HG02623 (cell line): ENCODE data around the gene ODF2L.

Experiments
- ATAC-seq: cut with Tn5 transposase; IDR thresholded peaks from one replicate; pipeline ENCODE4 v1.9.1; 2021; ENCODE audit warnings: moderate library complexity; ENCODE audit not compliant: unreplicated experiment

Gene ODF2L

DNA sequence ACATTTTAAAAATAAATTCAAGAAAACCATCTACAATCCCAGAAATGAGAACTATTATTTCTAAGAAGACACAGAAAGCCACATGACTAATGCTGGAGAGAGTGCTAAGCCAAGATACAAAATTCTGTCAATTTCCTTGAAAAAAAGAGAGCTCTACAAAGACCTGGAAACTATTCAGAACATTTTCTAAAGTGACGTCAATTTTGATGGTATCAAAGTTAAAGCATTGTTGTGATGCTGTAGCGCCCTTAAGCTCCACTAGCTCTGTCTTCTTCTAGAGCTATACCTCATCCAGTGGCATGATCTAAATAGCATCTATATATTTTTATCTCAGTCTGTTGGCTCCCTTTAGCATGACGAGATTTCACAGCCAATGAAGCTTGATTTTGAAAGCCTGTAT, 73.9 kb downstream of the ODF2L start:
- no peak for ATAC-seq

DNA sequence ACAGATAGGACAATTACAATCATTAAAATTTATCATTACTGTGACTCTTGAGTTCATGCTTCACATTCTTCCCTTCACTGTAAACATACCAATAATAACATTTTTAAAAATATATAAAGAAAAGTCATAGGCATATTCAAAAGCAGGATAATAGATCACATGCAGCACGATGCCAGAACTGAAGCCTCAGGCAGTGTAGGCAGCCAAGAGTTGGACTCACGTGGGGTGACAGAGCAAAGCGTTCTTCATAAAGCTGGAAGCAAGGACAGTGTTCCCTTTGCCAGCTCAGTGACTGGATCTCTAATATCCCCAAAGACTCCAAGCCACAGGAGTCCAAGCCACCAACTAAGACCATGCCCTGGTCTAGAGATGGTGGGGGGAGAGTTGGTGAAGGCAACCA, 77.7 kb downstream of the ODF2L start:
- ATAC-seq, result no peak

DNA sequence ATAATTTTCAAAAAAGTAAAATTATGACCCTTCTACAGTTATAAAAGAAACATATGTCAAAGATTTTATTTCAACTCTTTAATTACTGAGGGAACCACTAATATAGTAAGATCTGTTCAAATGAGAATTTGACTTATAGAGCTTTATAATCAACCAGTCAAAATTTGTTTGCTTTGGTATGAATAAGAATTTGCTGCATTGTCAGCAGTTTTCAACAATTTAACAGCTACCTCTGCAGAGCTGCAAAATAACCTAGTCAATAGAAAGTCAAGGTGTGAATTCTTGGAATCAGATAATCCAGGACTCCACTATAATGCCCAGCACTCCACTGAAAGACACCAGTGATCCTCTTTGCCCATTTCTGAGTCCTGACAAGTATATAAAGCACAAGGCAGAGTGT, 78.2 kb downstream of the ODF2L start:
- ATAC-seq, result no peak

DNA sequence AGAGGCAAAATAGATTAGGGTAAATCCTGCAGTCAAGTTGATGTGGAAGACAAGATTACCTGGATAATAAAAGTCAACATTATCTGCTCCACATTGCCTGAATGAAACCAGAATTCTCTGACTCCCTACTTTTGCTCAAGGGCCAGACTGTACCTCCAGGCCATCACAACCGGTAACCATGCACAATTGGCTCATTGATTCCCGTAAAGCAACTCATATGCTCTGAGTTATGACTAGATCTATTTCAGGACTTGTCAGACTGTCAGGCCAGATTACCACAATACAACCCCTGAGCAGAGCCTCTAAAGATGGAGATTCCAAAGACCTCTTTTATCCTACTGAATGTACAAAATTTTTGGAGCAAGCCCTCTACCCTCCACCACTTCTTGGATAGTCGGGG, 90.4 kb downstream of the ODF2L start:
- ATAC-seq, result no peak

DNA sequence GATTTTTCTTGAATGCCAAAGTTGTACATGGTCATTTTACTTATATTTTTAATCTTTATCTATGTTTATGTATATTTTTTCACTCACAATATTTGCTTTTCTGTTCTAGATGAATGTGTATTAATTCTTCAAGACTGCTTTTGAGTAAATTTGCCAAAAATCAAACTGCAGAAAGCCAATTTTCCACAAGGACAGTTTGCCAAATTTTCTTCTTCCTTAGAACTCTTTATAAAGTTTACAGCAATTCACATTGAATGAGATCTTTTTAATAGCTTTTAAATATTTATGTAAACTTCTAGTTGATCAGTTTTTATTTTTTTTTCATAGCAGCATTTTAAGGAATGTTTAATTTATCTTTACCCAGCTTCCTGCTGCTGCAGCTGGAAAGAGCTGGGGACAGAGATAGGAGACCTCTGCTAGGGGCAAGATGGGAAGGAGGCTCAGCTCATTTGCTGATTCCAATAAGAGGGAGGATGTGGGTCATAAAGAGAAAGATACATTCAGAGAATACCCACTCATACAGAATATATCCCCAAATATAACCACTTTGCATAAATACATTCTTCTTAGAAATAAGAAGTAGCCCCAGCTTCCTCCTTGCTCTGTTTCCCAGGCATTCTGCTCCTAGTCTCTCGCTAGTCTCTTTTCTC, 93.0 kb downstream of the ODF2L start:
- ATAC-seq, result no peak
